ENCODE data around the gene GNAI2.

The GNAI2 gene

GRCh38 chr3:50232303-50232702 lies 3.7 kb upstream of the GNAI2 start:
- H3K27ac ChIP-seq = no peak overlapping the region
- no peak overlapping the region for H3K9ac ChIP-seq
- H3K4me3 ChIP-seq (IDR thresholded peaks at IDR 0.05; ENCODE audit: insufficient read depth, low read depth, low read length) = no peak overlapping the region
- TF ChIP-seq CTCF (conservative IDR thresholded peaks at IDR 0.05; ENCODE audit: low read depth, low read length) = no peak
- H3K4me1 ChIP-seq (ENCODE audit: low read depth, poor library complexity, severe bottlenecking) = no peaks in the 10 kb centered on the region
- H3K79me2 ChIP-seq (ENCODE audit: insufficient read depth, low read depth) = peaks cover 11% of the 10 kb centered on the region
- H3K27me3 ChIP-seq (ENCODE audit: insufficient read depth, low read depth) = no peaks in the 10 kb centered on the region
- no peak overlapping the region for H2AFZ ChIP-seq (ENCODE audit: low read depth)
- no peaks in the 10 kb centered on the region for H3K36me3 ChIP-seq (ENCODE audit: insufficient read depth)
- no peak overlapping the region for H3K4me2 ChIP-seq
- no peaks in the 10 kb centered on the region for H4K20me1 ChIP-seq (ENCODE audit: insufficient read depth)

GRCh38 chr3:50233176-50233575 lies 2.8 kb upstream of the GNAI2 start:
- H3K36me3 ChIP-seq (ENCODE audit: insufficient read depth) = no peaks in the 10 kb centered on the region
- no peak overlapping the region for H2AFZ ChIP-seq (ENCODE audit: low read depth)
- H4K20me1 ChIP-seq (ENCODE audit: insufficient read depth) = no peaks in the 10 kb centered on the region
- no peak for TF ChIP-seq CTCF (conservative IDR thresholded peaks at IDR 0.05; ENCODE audit: low read depth, low read length)
- peaks cover 17% of the 10 kb centered on the region for H3K79me2 ChIP-seq (ENCODE audit: insufficient read depth, low read depth)
- H3K27ac ChIP-seq = no peak overlapping the region
- H3K27me3 ChIP-seq (ENCODE audit: insufficient read depth, low read depth) = no peaks in the 10 kb centered on the region
- H3K4me2 ChIP-seq = no peak overlapping the region
- H3K4me1 ChIP-seq (ENCODE audit: low read depth, poor library complexity, severe bottlenecking) = no peaks in the 10 kb centered on the region
- H3K4me3 ChIP-seq (IDR thresholded peaks at IDR 0.05; ENCODE audit: insufficient read depth, low read depth, low read length) = no peak overlapping the region
- no peak overlapping the region for H3K9ac ChIP-seq

GRCh38 chr3:50236484-50237132 lies 604 bp downstream of the GNAI2 start:
- Histone ChIP-seq H3K4me2 (peak overlapping the region; percentile 76), H3K27me3 (ENCODE audit: insufficient read depth, low read depth) (no peaks in the 10 kb centered on the region), H3K9ac (peak overlapping the region; percentile 47; the same call in 1 of the 2 replicates), H3K36me3 (ENCODE audit: insufficient read depth) (no peaks in the 10 kb centered on the region), H3K4me3 (IDR thresholded peaks at IDR 0.05; ENCODE audit: insufficient read depth, low read depth, low read length) (peak overlapping the region; percentile 59), H2AFZ (ENCODE audit: low read depth) (no peak overlapping the region), H4K20me1 (ENCODE audit: insufficient read depth) (no peaks in the 10 kb centered on the region), H3K79me2 (ENCODE audit: insufficient read depth, low read depth) (peaks cover 33% of the 10 kb centered on the region), H3K27ac (no peak overlapping the region), H3K4me1 (ENCODE audit: low read depth, poor library complexity, severe bottlenecking) (no peaks in the 10 kb centered on the region)
- TF ChIP-seq CTCF (conservative IDR thresholded peaks at IDR 0.05; ENCODE audit: low read depth, low read length) = no peak

GRCh38 chr3:50237133-50237651 lies 1.2 kb downstream of the GNAI2 start:
- H3K36me3 ChIP-seq (ENCODE audit: insufficient read depth) = no peaks in the 10 kb centered on the region
- peaks cover 33% of the 10 kb centered on the region for H3K79me2 ChIP-seq (ENCODE audit: insufficient read depth, low read depth)
- no peaks in the 10 kb centered on the region for H3K27me3 ChIP-seq (ENCODE audit: insufficient read depth, low read depth)
- peak overlapping the region; percentile 76 for H3K4me2 ChIP-seq
- H3K9ac ChIP-seq = peak overlapping the region; percentile 47
- no peak overlapping the region for H2AFZ ChIP-seq (ENCODE audit: low read depth)
- peak overlapping the region; percentile 59 for H3K4me3 ChIP-seq (IDR thresholded peaks at IDR 0.05; ENCODE audit: insufficient read depth, low read depth, low read length)
- H3K27ac ChIP-seq = peak overlapping the region; percentile 35; the same call in 1 of the 2 replicates
- no peak for TF ChIP-seq CTCF (conservative IDR thresholded peaks at IDR 0.05; ENCODE audit: low read depth, low read length)
- no peaks in the 10 kb centered on the region for H3K4me1 ChIP-seq (ENCODE audit: low read depth, poor library complexity, severe bottlenecking)
- H4K20me1 ChIP-seq (ENCODE audit: insufficient read depth) = no peaks in the 10 kb centered on the region

All from KMS-11 (cell line).